T-helper 1 cell treated with Interleukin-12 subunit alpha and Interleukin-12 subunit beta and Interleukin-4 antibody, amounts not matched to agents 30 ng/mL and 1 ng/mL, for 36 hours (primary cell): ENCODE results near the gene PLCB1. TPM values are rescaled to one million over a fixed set of nuclear protein-coding genes. Genes with fewer than 3 reads are reported as not detected.
"Not testable (repeated sequence)": the region's sequence is repeated elsewhere in the genome, so short reads cannot be mapped to it uniquely, and the experiment has no call there.

Source experiments
- intact Hi-C: fragments of 100-400 bp; cut with micrococcal nuclease; formaldehyde crosslinking; loops from one replicate; pipeline ENCODE4 v1.15.1; 2024
- total RNA-seq: library from RNA; stranded (reverse); gene quantifications from 2 replicates; pipeline ENCODE4 v1.2.3, GENCODE V29; 2022

PLCB1 gene
- total RNA-seq, 1 donor from 2014 or later, result 1.4 TPM

DNA sequence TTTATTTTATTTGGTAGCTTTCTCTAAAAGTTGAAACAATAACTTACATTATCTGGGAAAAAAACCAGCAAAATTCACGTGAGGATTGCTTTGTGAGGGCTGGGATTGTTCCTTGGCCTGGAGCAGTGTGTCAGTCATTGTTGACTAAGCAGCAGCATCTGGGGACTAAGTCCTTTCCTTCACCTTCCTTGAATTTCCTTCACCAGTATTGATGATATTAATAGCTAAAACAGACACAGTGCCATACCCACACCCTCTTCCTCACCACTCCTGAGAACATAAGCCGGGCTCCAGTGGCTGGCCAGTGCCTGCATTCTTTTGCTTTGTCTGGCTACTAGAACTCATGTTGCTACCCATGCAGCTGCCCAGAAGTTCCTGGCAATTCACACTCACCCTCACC is 23.7 kb downstream of the PLCB1 start:
- intact Hi-C loops, result loop anchor here (2.0 kb wide), 1 partner anchor 59 kb away; no protein-coding TSS in a partner anchor

- intact Hi-C loops, result loop anchor here (2.0 kb wide), 1 partner anchor 58 kb away; no protein-coding TSS in a partner anchor
Observed at GRCh38 chr20:8156235-8157079, 24.4 kb downstream of the PLCB1 start.

- intact Hi-C loops, result not testable (repeated sequence)
Observed at GRCh38 chr20:8159217-8159616, 27.2 kb downstream of the PLCB1 start.

DNA sequence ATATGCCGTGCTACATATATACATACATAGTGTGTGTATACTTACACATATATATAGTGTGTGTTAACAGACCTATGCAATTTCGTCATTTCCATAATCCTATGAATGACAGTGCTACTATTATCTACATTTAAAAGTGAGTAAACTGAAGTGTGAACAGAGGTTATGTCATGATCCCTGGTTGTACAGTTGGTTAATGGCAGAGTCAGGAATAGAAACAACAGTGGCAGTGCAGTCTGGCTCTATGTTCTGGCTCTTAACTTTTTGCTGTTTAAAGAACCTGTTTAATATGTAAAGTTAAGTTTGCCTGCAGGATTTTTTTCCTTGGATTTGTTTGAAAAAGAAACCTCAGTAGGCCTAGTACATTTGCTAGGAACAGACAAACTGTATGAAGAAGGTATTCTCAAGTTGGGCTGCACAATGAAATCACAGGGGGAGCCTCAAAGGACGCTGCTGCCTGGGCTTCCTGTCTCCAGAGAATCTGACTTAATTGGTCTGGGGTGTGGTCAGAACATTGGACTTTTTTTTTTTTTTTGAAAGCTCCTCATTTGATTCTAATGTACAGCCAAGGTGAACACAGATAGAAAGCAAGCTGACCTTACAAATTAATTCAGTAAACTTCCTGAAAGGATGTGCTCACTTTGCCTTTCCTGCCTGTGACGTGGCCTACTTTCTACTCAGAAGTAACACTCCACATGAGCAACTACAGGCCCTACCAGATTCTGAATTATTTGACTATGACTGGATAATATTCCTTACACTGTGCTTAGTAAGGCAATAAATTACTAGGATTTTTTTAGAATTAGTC is 29.4 kb downstream of the PLCB1 start:
- intact Hi-C loops, result no loop called here

GRCh38 chr20:8162610-8163009 is 30.5 kb downstream of the PLCB1 start:
- intact Hi-C loops, result no loop called here

- intact Hi-C loops, result no loop called here
Observed at GRCh38 chr20:8163543-8163942, 31.5 kb downstream of the PLCB1 start.

GRCh38 chr20:8166730-8167129 is 34.7 kb downstream of the PLCB1 start:
- intact Hi-C loops, result no loop called here

DNA sequence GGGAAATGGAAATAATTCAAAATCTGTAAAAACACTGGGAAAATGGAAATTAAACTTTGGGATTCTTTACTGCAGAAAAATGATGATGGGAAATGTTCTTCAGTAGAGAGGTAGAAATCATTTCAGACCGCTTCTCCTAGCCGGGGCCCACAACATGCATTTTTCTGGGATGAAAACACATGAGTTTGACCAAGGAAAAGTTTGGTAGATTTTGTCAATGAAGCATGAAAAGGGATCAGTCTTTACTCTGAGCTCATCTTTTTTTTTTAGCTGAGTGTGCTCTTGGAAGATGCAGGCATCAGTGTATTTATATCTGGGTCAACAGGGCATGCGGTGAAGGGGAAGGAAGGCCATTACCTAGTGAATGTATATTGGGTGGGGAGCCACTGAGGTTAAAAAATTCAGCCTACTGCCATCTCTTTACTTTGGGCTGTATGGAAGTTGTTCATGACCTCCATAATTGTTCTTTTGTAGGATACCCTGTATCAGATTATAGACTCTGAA is 36.8 kb downstream of the PLCB1 start:
- intact Hi-C loops, result no loop called here

- intact Hi-C loops, result no loop called here
Observed at GRCh38 chr20:8170921-8171320, 38.9 kb downstream of the PLCB1 start.

GRCh38 chr20:8172191-8172590 is 40.1 kb downstream of the PLCB1 start:
- intact Hi-C loops, result no loop called here

- intact Hi-C loops, result no loop called here
Observed at GRCh38 chr20:8175741-8176675, 43.9 kb downstream of the PLCB1 start.

GRCh38 chr20:8183526-8183925 is 51.5 kb downstream of the PLCB1 start:
- intact Hi-C loops, result no loop called here

- intact Hi-C loops, result no loop called here
Observed at GRCh38 chr20:8187740-8188139, 55.7 kb downstream of the PLCB1 start.

GRCh38 chr20:8190043-8190880 is 58.2 kb downstream of the PLCB1 start:
- intact Hi-C loops, result no loop called here

GRCh38 chr20:8194721-8195120 is 62.7 kb downstream of the PLCB1 start:
- intact Hi-C loops, result no loop called here

DNA sequence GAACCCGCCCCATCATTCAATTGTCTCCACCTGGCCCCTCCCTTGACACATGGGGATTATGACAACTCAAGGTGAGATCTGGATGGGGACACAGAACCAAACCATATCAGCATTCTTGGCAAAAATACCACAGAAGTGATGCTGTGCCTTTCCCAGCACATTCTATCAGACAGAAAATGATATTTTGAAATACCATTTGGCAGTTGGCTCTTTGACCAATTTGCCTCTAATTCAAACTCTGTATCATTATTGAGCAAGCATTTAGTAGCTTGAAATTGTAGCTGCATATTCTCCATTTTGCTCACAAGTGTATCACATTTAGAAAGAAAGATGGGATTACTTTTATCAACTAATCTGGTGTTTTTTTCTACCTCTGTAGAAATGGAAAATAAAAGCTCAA is 64.0 kb downstream of the PLCB1 start:
- intact Hi-C loops, result no loop called here

- intact Hi-C loops, result no loop called here
Observed at GRCh38 chr20:8200220-8200619, 68.2 kb downstream of the PLCB1 start.

- intact Hi-C loops, result no loop called here
Observed at GRCh38 chr20:8203366-8203765, 71.3 kb downstream of the PLCB1 start.

- intact Hi-C loops, result no loop called here
Observed at GRCh38 chr20:8205996-8206395, 73.9 kb downstream of the PLCB1 start.

DNA sequence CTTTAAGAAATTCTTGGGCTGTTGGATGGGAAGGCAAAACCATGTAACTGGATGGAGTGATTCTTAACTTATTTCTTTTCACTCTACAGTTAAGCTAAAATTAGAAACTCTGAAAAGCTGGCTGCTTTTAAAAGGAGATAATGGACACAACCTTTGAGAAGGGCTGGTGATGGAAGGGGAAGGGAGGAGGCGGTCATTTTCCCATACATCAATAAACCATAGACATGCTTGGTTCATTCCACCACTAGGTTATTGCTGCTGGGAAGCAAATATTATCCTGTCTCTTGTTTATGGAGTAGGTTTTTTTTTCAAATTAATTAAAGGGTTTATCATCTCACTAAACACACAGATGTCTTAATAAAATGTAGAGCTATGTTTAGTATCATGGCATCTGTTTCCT is 76.2 kb downstream of the PLCB1 start:
- intact Hi-C loops, result no loop called here
